BLaER1 treated with 17β-estradiol and CSF1 and Interleukin-3, amounts not matched to agents 10 nM and 100 nM (cell line): ENCODE measurements around the gene SMURF2.

Experiments
- H3K27ac ChIP-seq, 11 experiments: shearing (Covaris generic); formaldehyde crosslinking; 2 replicates each; pipeline ENCODE4 v1.8.1; 2022
- H3K27me3 ChIP-seq, 11 experiments: shearing (Covaris generic); formaldehyde crosslinking; 2 replicates each; pipeline ENCODE4 v1.8.1; 2022
- H3K36me3 ChIP-seq, 11 experiments: shearing (Covaris generic); formaldehyde crosslinking; 2 replicates each; pipeline ENCODE4 v1.8.1; 2022
- H3K4me1 ChIP-seq, 10 experiments: shearing (Covaris generic); formaldehyde crosslinking; 2 replicates each; pipeline ENCODE4 v1.8.1; 2022
- H3K4me2 ChIP-seq, 11 experiments: shearing (Covaris generic); formaldehyde crosslinking; 2 replicates each; pipeline ENCODE4 v1.8.1; 2022
- H3K4me3 ChIP-seq, 10 experiments: shearing (Covaris generic); formaldehyde crosslinking; 2 replicates each; pipeline ENCODE4 v1.8.1; 2022
- H3K9ac ChIP-seq, 11 experiments: shearing (Covaris generic); formaldehyde crosslinking; 2 replicates each; pipeline ENCODE4 v1.8.1; 2022
- H3K9me3 ChIP-seq, 11 experiments: shearing (Covaris generic); formaldehyde crosslinking; replicated peaks in 1 of 11; 2 replicates each; pipeline ENCODE4 v1.8.1; 2022
- H4K20me1 ChIP-seq, 11 experiments: shearing (Covaris generic); formaldehyde crosslinking; 2 replicates each; pipeline ENCODE4 v1.8.1; 2022
- Cebpa-rat ChIP-seq, 11 experiments: shearing (Covaris generic); IDR thresholded peaks; 2 replicates each; pipeline ENCODE4 v1.8.1; 2022

SMURF2 gene

DNA sequence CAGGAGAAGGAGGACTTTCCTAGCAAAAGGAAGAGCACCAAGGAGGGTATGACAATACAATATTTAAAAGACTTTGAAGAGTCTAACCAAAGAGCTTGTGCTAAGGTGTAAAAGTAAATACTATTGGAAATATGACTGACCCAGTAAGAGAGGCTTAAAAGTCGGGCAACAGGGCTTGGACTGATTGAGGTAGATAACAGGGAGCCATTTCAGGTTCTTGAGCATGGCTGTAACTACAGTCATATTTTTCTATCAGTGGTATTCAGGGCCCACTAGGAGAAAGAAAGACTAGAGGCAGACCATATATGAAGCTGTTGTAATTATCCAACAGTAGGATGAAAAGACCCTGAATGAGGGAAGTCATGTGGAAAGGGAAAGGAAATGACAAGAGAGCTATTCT lies 62.3 kb downstream of the SMURF2 start:
- no peak overlapping the region; a peak in 1 of 22 replicates for H3K27ac ChIP-seq
- H3K4me1 ChIP-seq, result peaks cover 10 to 38% (median 16%) of the 10 kb centered on the region in 10 experiments
- no peak overlapping the region for H3K4me3 ChIP-seq
- H3K27me3 ChIP-seq, result no peaks in the 10 kb centered on the region
- no peaks in the 10 kb centered on the region for H3K9me3 ChIP-seq
- no peak for TF ChIP-seq Cebpa-rat (IDR thresholded peaks at IDR 0.05)
- H3K36me3 ChIP-seq, result peaks cover 19 to 55% (median 35%) of the 10 kb centered on the region in 11 experiments
- H3K9ac ChIP-seq, result no peak overlapping the region
- peaks cover 19 to 90% (median 54%) of the 10 kb centered on the region in 11 experiments; a peak in 20 of 22 replicates for H4K20me1 ChIP-seq
- H3K4me2 ChIP-seq, result peak overlapping the region; percentile 4 to 49 (median 35); a peak in 19 of 22 replicates

DNA sequence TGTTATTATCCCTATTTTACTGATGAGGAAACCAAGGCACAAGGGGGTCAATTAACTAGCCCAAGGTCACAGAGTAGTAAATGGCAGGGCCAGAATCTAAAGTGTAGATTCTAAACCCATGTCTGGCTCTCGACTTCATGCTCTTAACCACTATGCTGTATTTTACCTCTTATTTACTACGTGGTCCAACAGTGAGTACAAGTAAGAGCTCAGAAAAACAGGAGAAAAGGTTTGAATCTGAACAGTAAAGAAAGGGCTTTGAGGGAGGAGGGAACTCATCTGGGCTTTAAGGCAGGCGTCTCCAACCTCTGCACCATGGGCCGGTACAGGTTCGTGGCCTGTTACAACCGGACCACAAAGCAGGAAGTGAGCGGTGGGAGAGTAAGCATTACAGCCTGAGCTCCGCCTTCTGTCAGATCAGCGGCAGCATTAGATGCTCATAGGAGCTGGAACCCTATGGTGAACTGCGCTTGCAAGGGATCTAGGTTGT lies 62.9 kb downstream of the SMURF2 start:
- peak overlapping the region; percentile 4 to 49 (median 35); a peak in 21 of 22 replicates for H3K4me2 ChIP-seq
- TF ChIP-seq Cebpa-rat (IDR thresholded peaks at IDR 0.05), result no peak
- H3K27ac ChIP-seq, result no peak overlapping the region; a peak in 1 of 22 replicates
- H3K9me3 ChIP-seq, result no peaks in the 10 kb centered on the region
- no peak overlapping the region for H3K4me3 ChIP-seq
- peaks cover 13 to 89% (median 49%) of the 10 kb centered on the region in 11 experiments; a peak in 18 of 22 replicates for H4K20me1 ChIP-seq
- H3K9ac ChIP-seq, result no peak overlapping the region
- H3K27me3 ChIP-seq, result no peaks in the 10 kb centered on the region
- peaks cover 10 to 33% (median 16%) of the 10 kb centered on the region in 10 experiments for H3K4me1 ChIP-seq
- H3K36me3 ChIP-seq, result peaks cover 25 to 55% (median 41%) of the 10 kb centered on the region in 11 experiments

DNA sequence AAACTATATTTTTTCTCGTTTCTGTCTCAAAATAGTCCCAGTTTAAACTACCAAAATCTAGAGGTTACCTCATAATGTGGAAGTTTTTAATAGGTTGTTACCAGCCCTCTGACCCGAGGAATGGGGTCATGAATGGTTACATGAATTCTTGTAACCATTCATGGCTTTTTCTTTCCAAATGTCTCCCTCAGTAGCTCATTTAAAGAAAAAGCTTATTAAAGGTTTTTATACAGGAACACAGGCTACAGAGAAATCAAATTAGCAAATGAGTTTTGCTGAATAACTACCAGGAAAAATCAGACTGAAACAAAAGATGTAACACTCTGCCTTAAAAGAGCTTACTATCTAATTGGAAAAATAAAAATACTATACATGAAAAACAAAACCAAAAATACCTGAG lies 63.4 kb downstream of the SMURF2 start:
- peaks cover 30 to 61% (median 46%) of the 10 kb centered on the region in 11 experiments for H3K36me3 ChIP-seq
- H3K27ac ChIP-seq, result no peak overlapping the region
- no peak overlapping the region for H3K9ac ChIP-seq
- no peak overlapping the region for H3K4me2 ChIP-seq
- H3K4me1 ChIP-seq, result peaks cover 10 to 28% (median 16%) of the 10 kb centered on the region in 10 experiments
- peaks cover 13 to 84% (median 43%) of the 10 kb centered on the region in 11 experiments; a peak in 18 of 22 replicates for H4K20me1 ChIP-seq
- no peaks in the 10 kb centered on the region for H3K9me3 ChIP-seq
- H3K27me3 ChIP-seq, result no peaks in the 10 kb centered on the region
- TF ChIP-seq Cebpa-rat (IDR thresholded peaks at IDR 0.05), result no peak
- H3K4me3 ChIP-seq, result no peak overlapping the region

- Histone ChIP-seq H3K4me2 (no peak overlapping the region), H3K36me3 (peaks cover 46 to 77% (median 63%) of the 10 kb centered on the region in 11 experiments), H4K20me1 (peaks cover 7 to 75% (median 31%) of the 10 kb centered on the region in 11 experiments; a peak in 17 of 22 replicates), H3K4me1 (peaks cover 10 to 28% (median 16%) of the 10 kb centered on the region in 10 experiments), H3K4me3 (no peak overlapping the region), H3K9me3 (no peaks in the 10 kb centered on the region), H3K27ac (no peak overlapping the region), H3K9ac (no peak overlapping the region), H3K27me3 (no peaks in the 10 kb centered on the region)
- TF ChIP-seq Cebpa-rat (IDR thresholded peaks at IDR 0.05), result no peak
Measured at GRCh38 chr17:64596988-64597387, 65.1 kb downstream of the SMURF2 start.

- no peak overlapping the region for H3K27ac ChIP-seq
- H3K4me2 ChIP-seq, result peak overlapping the region in 1 of 11 experiments; percentile 18; a peak in 1 of 22 replicates
- no peak overlapping the region for H3K9ac ChIP-seq
- H3K4me1 ChIP-seq, result peaks cover 10 to 28% (median 16%) of the 10 kb centered on the region in 10 experiments
- H3K27me3 ChIP-seq, result no peaks in the 10 kb centered on the region
- peaks cover 7 to 75% (median 28%) of the 10 kb centered on the region in 11 experiments; a peak in 17 of 22 replicates for H4K20me1 ChIP-seq
- H3K4me3 ChIP-seq, result no peak overlapping the region
- peaks cover 51 to 82% (median 68%) of the 10 kb centered on the region in 11 experiments for H3K36me3 ChIP-seq
- no peaks in the 10 kb centered on the region for H3K9me3 ChIP-seq
- no peak for TF ChIP-seq Cebpa-rat (IDR thresholded peaks at IDR 0.05)
Measured at GRCh38 chr17:64596439-64596838, 65.7 kb downstream of the SMURF2 start.

GRCh38 chr17:64591944-64592343 lies 70.2 kb downstream of the SMURF2 start:
- H3K27ac ChIP-seq, result no peak overlapping the region
- peaks cover 57 to 96% (median 82%) of the 10 kb centered on the region in 11 experiments for H3K36me3 ChIP-seq
- no peak for TF ChIP-seq Cebpa-rat (IDR thresholded peaks at IDR 0.05)
- peaks cover 0 to 13% (median 0%) of the 10 kb centered on the region in 10 experiments; a peak in 2 of 20 replicates for H3K4me1 ChIP-seq
- no peaks in the 10 kb centered on the region for H3K27me3 ChIP-seq
- H3K4me3 ChIP-seq, result no peak overlapping the region
- no peak overlapping the region for H3K4me2 ChIP-seq
- H4K20me1 ChIP-seq, result peaks cover 0 to 70% (median 0%) of the 10 kb centered on the region in 11 experiments; a peak in 10 of 22 replicates
- H3K9me3 ChIP-seq, result no peaks in the 10 kb centered on the region
- no peak overlapping the region for H3K9ac ChIP-seq

DNA sequence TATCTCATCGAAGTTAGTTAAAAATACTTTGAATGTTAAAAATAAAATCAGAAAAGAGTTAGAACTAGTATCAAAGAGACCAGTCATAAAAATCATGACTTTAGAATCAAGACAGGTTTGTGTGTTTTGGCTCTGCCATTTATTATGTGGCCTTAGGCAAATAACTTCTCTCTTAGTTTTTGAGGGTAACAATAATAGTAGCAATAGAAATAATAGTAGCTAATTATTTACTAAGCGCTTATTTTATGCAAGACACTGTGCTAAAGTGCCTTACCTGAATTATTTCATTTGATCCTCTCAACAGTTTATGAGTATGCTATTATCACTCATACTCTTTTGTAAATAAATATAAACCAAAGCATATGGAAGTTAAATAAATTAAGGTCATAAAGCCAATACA lies 77.0 kb downstream of the SMURF2 start:
- no peaks in the 10 kb centered on the region for H3K4me1 ChIP-seq
- TF ChIP-seq Cebpa-rat (IDR thresholded peaks at IDR 0.05), result no peak
- H3K9me3 ChIP-seq, result no peaks in the 10 kb centered on the region
- no peak overlapping the region for H3K4me3 ChIP-seq
- no peak overlapping the region for H3K27ac ChIP-seq
- peaks cover 53 to 90% (median 78%) of the 10 kb centered on the region in 11 experiments for H3K36me3 ChIP-seq
- no peaks in the 10 kb centered on the region for H3K27me3 ChIP-seq
- no peak overlapping the region for H3K9ac ChIP-seq
- H3K4me2 ChIP-seq, result no peak overlapping the region
- peaks cover 0 to 31% (median 0%) of the 10 kb centered on the region in 11 experiments; a peak in 8 of 22 replicates for H4K20me1 ChIP-seq

- TF ChIP-seq Cebpa-rat (IDR thresholded peaks at IDR 0.05), result no peak
- H3K27ac ChIP-seq, result no peak overlapping the region
- no peak overlapping the region for H3K9ac ChIP-seq
- no peak overlapping the region for H3K4me2 ChIP-seq
- peaks cover 59 to 94% (median 80%) of the 10 kb centered on the region in 11 experiments for H3K36me3 ChIP-seq
- no peaks in the 10 kb centered on the region for H3K27me3 ChIP-seq
- no peak overlapping the region for H3K4me3 ChIP-seq
- H4K20me1 ChIP-seq, result peaks cover 0 to 14% (median 0%) of the 10 kb centered on the region in 11 experiments; a peak in 2 of 22 replicates
- no peaks in the 10 kb centered on the region for H3K4me1 ChIP-seq
- peaks cover 0 to 5% (median 0%) of the 10 kb centered on the region in 11 experiments; a peak in 6 of 22 replicates for H3K9me3 ChIP-seq
Measured at GRCh38 chr17:64583038-64583437, 79.1 kb downstream of the SMURF2 start.

DNA sequence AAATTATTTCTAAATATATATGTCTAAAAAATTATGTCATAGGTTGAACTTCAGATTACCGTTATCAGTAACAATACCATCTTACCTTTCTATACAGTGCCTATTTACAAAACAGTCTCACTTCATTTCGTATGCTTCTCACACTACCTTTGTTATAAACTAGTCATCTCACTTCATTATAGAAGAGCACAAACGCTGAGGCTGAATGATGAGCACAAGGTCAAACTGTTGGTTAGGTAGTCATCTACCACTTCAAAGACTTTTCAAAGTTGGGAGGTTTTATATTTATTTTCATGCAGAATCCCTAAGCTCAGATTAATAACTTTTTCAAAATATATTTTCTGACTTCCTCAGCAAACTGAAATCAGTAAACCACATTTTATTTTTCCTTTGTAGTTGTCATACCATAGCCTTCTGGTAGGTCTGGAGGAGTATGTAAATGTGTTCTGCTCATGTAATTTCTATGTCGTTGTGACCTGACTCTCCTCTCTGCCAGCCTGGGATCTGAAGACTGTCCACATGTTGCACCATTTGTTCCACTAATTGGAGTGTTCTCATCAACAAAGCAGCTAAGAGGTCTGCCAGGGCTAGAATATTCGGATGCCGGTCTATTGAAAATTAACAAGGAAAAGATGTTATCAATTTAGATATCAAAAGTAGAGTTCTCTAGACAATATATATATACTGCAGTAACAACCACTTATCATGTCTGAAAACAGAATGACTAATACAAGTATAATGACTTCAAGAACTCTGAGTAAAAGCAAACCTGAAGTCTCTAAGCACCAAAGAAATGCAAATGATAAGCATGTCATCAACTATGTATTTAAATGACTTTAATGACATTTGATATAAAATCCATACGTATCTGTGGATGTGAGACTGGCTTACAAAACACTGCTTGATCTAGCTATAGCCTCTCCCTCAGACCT lies 81.5 kb downstream of the SMURF2 start:
- peaks cover 0 to 12% (median 5%) of the 10 kb centered on the region in 11 experiments; a peak in 8 of 22 replicates for H3K9me3 ChIP-seq
- H3K27ac ChIP-seq, result no peak overlapping the region
- no peak overlapping the region for H3K4me2 ChIP-seq
- H4K20me1 ChIP-seq, result peaks cover 0 to 3% (median 0%) of the 10 kb centered on the region in 11 experiments; a peak in 2 of 22 replicates
- H3K9ac ChIP-seq, result no peak overlapping the region
- H3K27me3 ChIP-seq, result no peaks in the 10 kb centered on the region
- H3K4me1 ChIP-seq, result no peaks in the 10 kb centered on the region
- H3K4me3 ChIP-seq, result no peak overlapping the region
- H3K36me3 ChIP-seq, result peaks cover 78 to 97% (median 89%) of the 10 kb centered on the region in 11 experiments
- no peak for TF ChIP-seq Cebpa-rat (IDR thresholded peaks at IDR 0.05)
